GM23338 (cell line): ENCODE data around the gene MICALL1. TPM values are rescaled to one million over a fixed set of nuclear protein-coding genes. Genes with fewer than 3 reads are reported as not detected.

Experiments used
- ATAC-seq: fragments of 200-7000 bp; cut with Tn5 transposase; 3 replicates; pipeline ENCODE4 v1.9.1; 2020
- DNase-seq: peaks from one replicate; pipeline ENCODE4 v3.0.0-alpha.2; 2015; ENCODE audit warnings: low spot score
- H2AFZ ChIP-seq: fragments of 200-600 bp; sonication (generic); 2 replicates; pipeline ENCODE4 v1.8.0; 2016; ENCODE audit warnings: antibody characterized with exemption, mild to moderate bottlenecking, moderate library complexity
- H3F3A ChIP-seq: fragments of 200-600 bp; sonication (generic); replicated peaks from 2 replicates; pipeline ENCODE4 v1.8.0; 2017; ENCODE audit warnings: antibody characterized with exemption, mixed run types, low read depth
- H3K27ac ChIP-seq: fragments of 200-600 bp; sonication (generic); 2 replicates; pipeline ENCODE4 v1.6.1; 2016; ENCODE audit warnings: low read depth
- H3K27me3 ChIP-seq: fragments of 200-600 bp; sonication (generic); 2 replicates; pipeline ENCODE4 v1.8.0; 2016; ENCODE audit warnings: mild to moderate bottlenecking, mixed run types, moderate library complexity; ENCODE audit not compliant: insufficient read depth
- H3K36me3 ChIP-seq: fragments of 200-600 bp; sonication (generic); 2 replicates; pipeline ENCODE4 v1.8.0; 2016; ENCODE audit warnings: mild to moderate bottlenecking; ENCODE audit not compliant: insufficient read depth
- H3K4me1 ChIP-seq: fragments of 200-600 bp; sonication (generic); 2 replicates; pipeline ENCODE4 v1.8.0; 2016; ENCODE audit warnings: mild to moderate bottlenecking, moderate library complexity; ENCODE audit not compliant: insufficient read depth
- H3K4me2 ChIP-seq: fragments of 200-600 bp; sonication (generic); 2 replicates; pipeline ENCODE4 v1.7.1; 2017; ENCODE audit warnings: mixed run types
- H3K4me3 ChIP-seq: fragments of 200-600 bp; sonication (generic); 2 replicates; pipeline ENCODE4 v1.6.1; 2016; ENCODE audit warnings: mixed run types
- H3K79me2 ChIP-seq: fragments of 200-600 bp; sonication (generic); replicated peaks from 2 replicates; pipeline ENCODE4 v1.8.0; 2017; ENCODE audit warnings: mild to moderate bottlenecking; ENCODE audit not compliant: insufficient read depth
- H3K9me2 ChIP-seq: fragments of 200-600 bp; sonication (generic); 2 replicates; pipeline ENCODE4 v1.8.0; 2017; ENCODE audit not compliant: insufficient read depth
- H4K20me1 ChIP-seq: fragments of 200-600 bp; sonication (generic); replicated peaks from 2 replicates; pipeline ENCODE4 v1.8.0; 2017; ENCODE audit warnings: mild to moderate bottlenecking; ENCODE audit not compliant: insufficient read depth
- H3K27ac Mint-ChIP-seq: 2 replicates; pipeline ENCODE4 v1.8.0; 2020; ENCODE audit warnings: inconsistent platforms, mild to moderate bottlenecking, moderate library complexity, mixed read lengths
- H3K27me3 Mint-ChIP-seq: 3 replicates; pipeline ENCODE4 v1.8.0; 2022; ENCODE audit warnings: low read depth, mild to moderate bottlenecking, moderate library complexity, mixed read lengths, inconsistent platforms; ENCODE audit not compliant: insufficient read depth, poor library complexity
- H3K36me3 Mint-ChIP-seq: 3 replicates; pipeline ENCODE4 v1.8.0; 2021; ENCODE audit warnings: low read depth, mild to moderate bottlenecking, inconsistent platforms, moderate library complexity, mixed read lengths
- H3K4me1 Mint-ChIP-seq: 3 replicates; pipeline ENCODE4 v1.8.0; 2020; ENCODE audit warnings: mild to moderate bottlenecking, inconsistent platforms, mixed read lengths
- H3K4me3 Mint-ChIP-seq: 3 replicates; pipeline ENCODE4 v1.8.0; 2021; ENCODE audit warnings: moderate library complexity, mild to moderate bottlenecking, inconsistent platforms, mixed read lengths
- H3K9me3 Mint-ChIP-seq: 3 replicates; pipeline ENCODE4 v1.8.0; 2020; ENCODE audit warnings: moderate library complexity, mild to moderate bottlenecking, inconsistent platforms, mixed read lengths
- CREB1 ChIP-seq: fragments of 250-450 bp; sonication (Bioruptor Pico); IDR thresholded peaks from 2 replicates; pipeline ENCODE4 v1.5.0; 2020; ENCODE audit warnings: low read depth, mild to moderate bottlenecking, moderate library complexity
- CTCF ChIP-seq, 2 experiments: fragments of 200-600 bp in 1 of 2; sonication (generic) in 1 of 2; conservative IDR thresholded peaks; 2 replicates each; pipeline versions ENCODE4 v1.5.1 to v1.6.1; 2016 to 2017; ENCODE audit warnings: antibody characterized with exemption in 2 of 2, low read depth in 2 of 2, mild to moderate bottlenecking in 2 of 2, moderate library complexity in 1 of 2
- ETS1 ChIP-seq: IDR thresholded peaks from 2 replicates; pipeline ENCODE4 v1.6.1; 2016; ENCODE audit warnings: antibody characterized with exemption
- EZH2 ChIP-seq: fragments of 200-600 bp; sonication (generic); IDR thresholded peaks from one replicate; pipeline ENCODE4 v1.8.0; 2017; ENCODE audit warnings: antibody characterized with exemption, mild to moderate bottlenecking, low read depth; ENCODE audit not compliant: unreplicated experiment
- EZH2phosphoT487 ChIP-seq: fragments of 200-600 bp; sonication (generic); IDR thresholded peaks from one replicate; pipeline ENCODE4 v1.8.1; 2018; ENCODE audit warnings: antibody characterized with exemption; ENCODE audit not compliant: unreplicated experiment
- JUNB ChIP-seq: IDR thresholded peaks from one replicate; pipeline ENCODE4 v1.6.1; 2016; ENCODE audit warnings: antibody characterized with exemption; ENCODE audit not compliant: unreplicated experiment
- NANOG ChIP-seq: IDR thresholded peaks from 2 replicates; pipeline ENCODE4 v1.6.1; 2016; ENCODE audit warnings: antibody characterized with exemption, borderline replicate concordance
- POLR2AphosphoS5 ChIP-seq: IDR thresholded peaks from 2 replicates; pipeline ENCODE4 v1.6.1; 2016; ENCODE audit warnings: antibody characterized with exemption, low read depth
- REST ChIP-seq: IDR thresholded peaks from one replicate; pipeline ENCODE4 v1.6.1; 2018; ENCODE audit warnings: antibody characterized with exemption; ENCODE audit not compliant: unreplicated experiment
- STAT1 ChIP-seq: IDR thresholded peaks from one replicate; pipeline ENCODE4 v1.6.1; 2016; ENCODE audit warnings: antibody characterized with exemption; ENCODE audit not compliant: unreplicated experiment
- ZNF114 ChIP-seq: fragments of 250-450 bp; sonication (Bioruptor Pico); IDR thresholded peaks from 2 replicates; pipeline ENCODE4 v1.5.0; 2020; ENCODE audit warnings: mild to moderate bottlenecking, moderate library complexity
- ZNF331 ChIP-seq: fragments of 250-450 bp; sonication (Bioruptor Pico); IDR thresholded peaks from 2 replicates; pipeline ENCODE4 v1.5.0; 2020; ENCODE audit warnings: low read depth, mild to moderate bottlenecking, moderate library complexity
- ZNF462 ChIP-seq: fragments of 250-450 bp; sonication (Bioruptor Pico); IDR thresholded peaks from 2 replicates; pipeline ENCODE4 v1.5.0; 2020; ENCODE audit warnings: mild to moderate bottlenecking, moderate library complexity
- polyA plus RNA-seq: library from polyadenylated mRNA; unstranded; fragments of >200 nt; fragmentation: Nextera tagmentation; extraction: Ambion mirVana; gene quantifications from 2 replicates; pipeline ENCODE4 v1.2.1, GENCODE V29; 2016
- total RNA-seq: library from RNA; depleted of rRNA; stranded (reverse); fragments of >200 nt; shearing (Covaris generic); gene quantifications from 2 replicates; pipeline ENCODE4 v1.2.3, GENCODE V29; 2014

Gene MICALL1
- total and polyA plus RNA-seq, 2 experiments from 2014 or later = 5.9 to 33.1 TPM

- H3K4me1 Mint-ChIP-seq = peaks cover 9% of the 10 kb centered on the region
- ATAC-seq (no peak), DNase-seq (no peak)
- Histone ChIP-seq H4K20me1 (no peaks in the 10 kb centered on the region; the same call in 1 of the 2 replicates), H3K4me1 (no peaks in the 10 kb centered on the region), H3K36me3 (no peaks in the 10 kb centered on the region), H3K79me2 (no peaks in the 10 kb centered on the region), H3K27ac (no peak overlapping the region), H3K4me2 (no peak overlapping the region), H3F3A (0 out of 2 replicates have a peak, but pooled peaks cover 7% of the 10 kb centered on the region), H3K4me3 (no peak overlapping the region), H2AFZ (no peak overlapping the region), H3K27me3 (no peaks in the 10 kb centered on the region), H3K9me2 (no peaks in the 10 kb centered on the region)
- no peak overlapping the region for H3K27ac Mint-ChIP-seq
- peaks cover 12% of the 10 kb centered on the region for H3K36me3 Mint-ChIP-seq
- H3K9me3 Mint-ChIP-seq = no peaks in the 10 kb centered on the region
- no peak for TF ChIP-seq POLR2AphosphoS5
- TF ChIP-seq EZH2phosphoT487 = no peak
- no peak for TF ChIP-seq CREB1 (CRISPR knock-in tag)
- no peak for TF ChIP-seq ZNF114
- TF ChIP-seq NANOG = no peak
- no peak for TF ChIP-seq ETS1
- TF ChIP-seq REST = no peak
- no peak for TF ChIP-seq JUNB
- no peak for TF ChIP-seq STAT1
- TF ChIP-seq EZH2 = no peak
- no peak; a peak in 1 of 4 replicates for TF ChIP-seq CTCF (conservative IDR thresholded peaks at IDR 0.05; ENCODE audit: low read depth in 2 of 2)
- no peak for TF ChIP-seq ZNF331 (CRISPR knock-in tag)
- TF ChIP-seq ZNF462 (CRISPR knock-in tag) = no peak
- H3K27me3 Mint-ChIP-seq = peaks cover 8% of the 10 kb centered on the region
- no peak overlapping the region for H3K4me3 Mint-ChIP-seq
These were observed 24.9 kb downstream of the MICALL1 start for GRCh38 chr22:37930952-37931440.
